Spinal cord (tissue), 10 donors: ENCODE measurements around the gene RTP1. TPM values are rescaled to one million over a fixed set of nuclear protein-coding genes. Genes with fewer than 3 reads are reported as not detected.
A peak's percentile ranks its signal among the peaks of the same experiment; 100 is the strongest.

Source experiments
- DNase-seq, 6 donors: peaks; one replicate each; pipeline versions ENCODE4 v3.0.0 to v3.0.0-alpha.2; 2013 to 2015; ENCODE audit warnings: low spot score in 6 of 6, low read depth in 4 of 6
- H3K27ac ChIP-seq: one replicate; pipeline ENCODE4 v1.5.1; 2013; ENCODE audit warnings: low read depth, low read length, control low read depth
- H3K27me3 ChIP-seq: one replicate; pipeline ENCODE4 v1.6.1; 2013; ENCODE audit warnings: low read length; ENCODE audit not compliant: control insufficient read depth, insufficient read depth
- H3K36me3 ChIP-seq: one replicate; pipeline ENCODE4 v1.6.1; 2013; ENCODE audit warnings: low read length; ENCODE audit not compliant: control insufficient read depth, insufficient read depth
- H3K4me1 ChIP-seq: one replicate; pipeline ENCODE4 v1.6.1; 2013; ENCODE audit warnings: low read length; ENCODE audit not compliant: control insufficient read depth, insufficient read depth
- H3K4me3 ChIP-seq: one replicate; pipeline ENCODE4 v1.5.1; 2013; ENCODE audit warnings: low read depth, low read length, control low read depth
- H3K9me3 ChIP-seq: one replicate; pipeline ENCODE4 v1.6.1; 2013; ENCODE audit warnings: low read length; ENCODE audit not compliant: control insufficient read depth, insufficient read depth
- WGBS: methylation state at CpG from one replicate; pipeline ENCODE4 v1.1.5; 2013; ENCODE audit warnings: missing lambda C conversion rate; ENCODE audit not compliant: insufficient coverage; 5-methylcytosine and 5-hydroxymethylcytosine counted together
- polyA plus RNA-seq, 2 donors: library from polyadenylated mRNA; unstranded; fragments of 120-200 nt; gene quantifications; one replicate each; pipeline ENCODE4 v1.2.1, GENCODE V29; 2013; ENCODE audit not compliant: insufficient read length in 2 of 2
- total RNA-seq, 2 donors: library from RNA; depleted of rRNA in 1 of 2; stranded (reverse); fragments of 120-200 nt in 1 of 2; fragments of >200 nt in 1 of 2; gene quantifications; one replicate each; pipeline versions ENCODE4 v1.2.3 to v1.2.4, GENCODE V29; 2013 to 2014
- donor health status: healthy.

Gene RTP1
- total and polyA plus RNA-seq, 4 donors = 0.40 to 1.5 (median 0.87) TPM

DNA sequence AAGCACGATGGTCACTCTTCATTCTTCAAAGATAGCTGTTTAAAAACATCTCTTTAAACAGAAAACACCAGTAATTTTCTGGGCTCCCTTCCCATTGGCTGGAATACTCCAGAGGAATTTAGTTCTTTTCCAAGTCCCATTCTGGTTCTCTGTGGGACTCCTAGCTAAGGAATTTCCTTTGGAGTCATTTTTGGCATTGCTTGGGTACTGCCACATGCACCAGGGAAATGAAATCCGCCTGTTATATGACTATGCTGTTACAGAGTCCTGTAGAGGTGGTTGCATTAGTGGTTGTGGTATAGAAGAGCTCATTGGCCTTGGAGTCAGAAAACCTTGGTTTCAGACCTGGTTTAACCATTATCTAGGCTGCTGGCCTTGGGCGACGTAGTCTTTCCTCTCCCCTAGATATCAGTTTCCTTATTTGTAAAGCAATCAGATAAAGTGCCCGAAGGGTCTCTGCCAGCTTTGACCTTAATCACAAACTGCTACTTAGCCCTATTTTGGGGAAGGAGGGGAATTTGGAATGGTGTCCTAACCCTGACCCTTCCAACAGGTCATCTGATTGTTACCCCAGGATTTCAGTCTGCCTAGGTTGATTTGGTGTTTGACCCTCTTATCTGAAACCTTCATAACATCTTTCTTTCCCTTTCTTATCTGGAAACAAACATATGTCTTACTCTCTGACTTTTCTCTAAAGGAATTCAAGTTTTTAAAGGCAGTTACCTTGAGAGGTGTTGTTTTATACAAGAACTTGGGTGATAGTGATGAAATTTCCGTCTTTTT, 13.4 kb downstream of the RTP1 start:
- Histone ChIP-seq H3K27me3 (no peaks in the 10 kb centered on the region), H3K36me3 (no peaks in the 10 kb centered on the region), H3K4me3 (no peak overlapping the region), H3K27ac (no peak overlapping the region), H3K9me3 (peaks cover 3% of the 10 kb centered on the region), H3K4me1 (peaks cover 4% of the 10 kb centered on the region)
- DNase-seq = peak in 1 of 6 donors; percentile 74
- 46% methylated on average over 2 of the region's 6 CpGs for WGBS

- DNase-seq = no peak
- H3K27ac ChIP-seq = no peak overlapping the region
- H3K4me1 ChIP-seq = peaks cover 4% of the 10 kb centered on the region
- 98% methylated on average over 3 of the region's 3 CpGs for WGBS
- H3K9me3 ChIP-seq = peaks cover 3% of the 10 kb centered on the region
- no peaks in the 10 kb centered on the region for H3K27me3 ChIP-seq
- no peaks in the 10 kb centered on the region for H3K36me3 ChIP-seq
- no peak overlapping the region for H3K4me3 ChIP-seq
Measured at GRCh38 chr3:187211532-187212195, 14.4 kb downstream of the RTP1 start.

GRCh38 chr3:187212196-187212545, 14.9 kb downstream of the RTP1 start:
- DNase-seq = no peak
- Histone ChIP-seq H3K27me3 (no peaks in the 10 kb centered on the region), H3K4me1 (peaks cover 4% of the 10 kb centered on the region), H3K36me3 (no peaks in the 10 kb centered on the region), H3K27ac (no peak overlapping the region), H3K9me3 (peaks cover under 1% of the 10 kb centered on the region), H3K4me3 (no peak overlapping the region)
- 98% methylated on average over 3 of the region's 3 CpGs for WGBS

DNA sequence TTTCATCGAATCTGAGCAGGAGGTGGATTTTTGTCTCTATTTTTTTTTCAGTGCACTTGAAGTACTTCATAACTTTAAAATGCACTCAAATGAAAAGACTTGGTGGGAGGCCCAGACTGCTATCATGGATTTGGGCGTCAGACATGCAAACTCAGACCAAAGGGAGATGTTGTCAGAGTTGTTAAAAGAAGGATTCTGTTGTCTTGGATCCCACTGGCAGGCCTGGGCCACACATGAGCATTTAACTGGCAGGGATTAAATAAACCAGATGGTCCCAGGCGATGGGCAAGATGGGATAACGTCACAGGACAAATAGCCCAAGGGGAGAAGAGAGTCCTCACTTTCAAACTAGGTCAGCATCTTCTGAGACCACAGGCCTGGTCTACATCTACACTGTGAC, 15.4 kb downstream of the RTP1 start:
- H3K27me3 ChIP-seq = no peaks in the 10 kb centered on the region
- no peak overlapping the region for H3K27ac ChIP-seq
- no peaks in the 10 kb centered on the region for H3K9me3 ChIP-seq
- peak in 1 of 6 donors; percentile 55 for DNase-seq
- H3K36me3 ChIP-seq = no peaks in the 10 kb centered on the region
- H3K4me1 ChIP-seq = peaks cover 4% of the 10 kb centered on the region
- 54% methylated on average over 3 of the region's 4 CpGs for WGBS
- H3K4me3 ChIP-seq = no peak overlapping the region

DNA sequence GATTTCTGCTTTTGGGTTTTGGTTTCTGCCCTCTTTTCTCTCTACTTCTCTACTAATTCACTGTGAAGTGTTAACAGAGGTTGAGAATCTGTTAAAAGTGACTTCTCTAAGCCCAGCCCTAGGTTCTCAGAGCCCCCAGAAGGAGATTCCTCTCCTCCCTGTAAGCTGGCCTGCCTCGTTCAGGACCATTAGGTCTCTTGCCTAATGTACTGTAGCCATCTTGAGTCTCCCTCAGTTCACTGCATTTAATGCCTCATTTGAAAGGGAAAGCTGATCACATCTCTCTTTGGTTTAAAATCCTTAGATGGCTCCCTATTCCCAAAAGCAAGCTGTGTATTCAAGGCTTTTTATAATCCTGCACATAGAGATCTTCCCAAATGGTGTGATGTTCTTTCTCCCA, 16.3 kb downstream of the RTP1 start:
- H3K27ac ChIP-seq = no peak overlapping the region
- H3K4me3 ChIP-seq = no peak overlapping the region
- peaks cover under 1% of the 10 kb centered on the region for H3K4me1 ChIP-seq
- H3K9me3 ChIP-seq = no peaks in the 10 kb centered on the region
- peak in 1 of 6 donors; percentile 32 for DNase-seq
- 89% methylated on average over 1 of the region's 1 CpG for WGBS
- no peaks in the 10 kb centered on the region for H3K27me3 ChIP-seq
- no peaks in the 10 kb centered on the region for H3K36me3 ChIP-seq

DNA sequence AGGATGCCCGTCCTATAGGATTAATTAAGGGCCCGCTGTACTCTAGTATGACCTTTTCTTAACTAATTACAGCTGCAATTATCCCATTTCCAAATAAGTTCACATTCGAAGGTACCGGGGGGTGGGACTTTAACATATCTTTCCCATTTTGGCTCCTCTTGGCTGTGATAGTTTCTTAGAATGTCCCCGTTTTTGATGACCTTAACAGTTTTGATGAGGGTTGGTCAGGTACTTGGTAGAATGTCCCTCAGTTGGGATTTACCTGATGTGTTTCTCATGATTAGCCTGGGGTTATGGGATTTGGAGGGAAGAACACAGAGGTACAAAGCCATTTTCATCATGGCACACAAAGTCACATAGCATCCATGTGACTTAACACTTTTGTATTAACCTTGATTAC, 18.2 kb downstream of the RTP1 start:
- H3K4me1 ChIP-seq = no peaks in the 10 kb centered on the region
- no peak overlapping the region for H3K4me3 ChIP-seq
- no peak overlapping the region for H3K27ac ChIP-seq
- H3K36me3 ChIP-seq = no peaks in the 10 kb centered on the region
- H3K9me3 ChIP-seq = no peaks in the 10 kb centered on the region
- DNase-seq = no peak
- H3K27me3 ChIP-seq = no peaks in the 10 kb centered on the region
- WGBS = 89% methylated on average over 5 of the region's 5 CpGs

DNA sequence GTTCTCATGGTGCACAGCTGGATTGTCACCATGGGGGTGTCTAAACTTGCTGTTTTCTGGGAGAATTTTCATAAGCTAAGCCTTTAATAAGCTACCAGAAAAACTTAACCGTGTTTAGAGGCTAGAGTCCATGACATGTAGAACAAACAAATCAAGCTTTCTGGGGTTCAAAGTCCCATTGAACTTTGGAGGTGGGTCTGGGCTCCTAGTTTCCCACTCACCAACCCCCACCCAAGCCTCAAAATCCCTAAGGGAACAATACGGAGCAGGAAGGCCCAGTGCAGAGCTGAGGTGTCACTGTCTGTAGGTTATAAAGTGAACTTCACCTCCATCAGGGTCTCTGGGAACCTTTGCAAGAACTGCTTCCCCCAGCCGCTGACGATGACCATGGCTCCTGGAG, 25.5 kb downstream of the RTP1 start:
- H3K4me3 ChIP-seq = no peak overlapping the region
- H3K9me3 ChIP-seq = no peaks in the 10 kb centered on the region
- H3K27me3 ChIP-seq = no peaks in the 10 kb centered on the region
- no peaks in the 10 kb centered on the region for H3K4me1 ChIP-seq
- no peak overlapping the region for H3K27ac ChIP-seq
- no peaks in the 10 kb centered on the region for H3K36me3 ChIP-seq
- no peak for DNase-seq
- 75% methylated on average over 2 of the region's 4 CpGs for WGBS

- 74% methylated on average over 3 of the region's 3 CpGs for WGBS
- Histone ChIP-seq H3K36me3 (no peaks in the 10 kb centered on the region), H3K9me3 (no peaks in the 10 kb centered on the region), H3K27me3 (no peaks in the 10 kb centered on the region), H3K4me1 (no peaks in the 10 kb centered on the region), H3K27ac (no peak overlapping the region), H3K4me3 (no peak overlapping the region)
- peak in 1 of 6 donors; percentile 7 for DNase-seq
Measured at GRCh38 chr3:187223799-187224198, 26.5 kb downstream of the RTP1 start.

DNA sequence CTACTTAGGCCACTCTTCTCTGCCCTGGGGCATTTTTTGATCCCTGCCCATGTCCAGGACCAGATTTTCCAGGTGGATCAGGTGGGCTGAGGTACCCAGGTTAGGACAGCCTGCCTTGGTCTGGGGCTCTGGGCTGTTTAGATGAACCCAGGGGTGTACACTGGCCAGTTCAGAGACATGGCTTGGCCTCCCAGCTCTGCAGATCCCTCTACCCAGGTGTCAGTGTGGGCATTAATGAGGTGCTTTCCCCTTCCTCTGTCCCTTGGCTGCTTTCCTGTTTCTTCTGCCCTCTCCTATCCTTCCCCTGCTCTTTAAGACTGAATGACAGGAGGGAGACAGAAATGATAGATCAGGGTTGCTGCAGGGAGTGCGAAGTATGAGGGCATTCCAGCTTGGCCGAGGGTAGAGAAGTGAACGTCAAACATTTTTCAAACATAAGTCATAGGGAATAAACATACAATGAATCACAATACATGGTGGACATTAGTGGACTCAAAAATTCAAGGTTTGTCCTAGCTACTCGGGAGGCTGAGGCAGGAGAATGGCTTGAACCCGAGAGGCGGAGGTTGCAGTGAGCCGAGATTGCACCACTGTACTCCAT, 30.5 kb downstream of the RTP1 start:
- H3K9me3 ChIP-seq = no peaks in the 10 kb centered on the region
- no peaks in the 10 kb centered on the region for H3K4me1 ChIP-seq
- no peak for DNase-seq
- no peak overlapping the region for H3K27ac ChIP-seq
- H3K36me3 ChIP-seq = no peaks in the 10 kb centered on the region
- no peak overlapping the region for H3K4me3 ChIP-seq
- H3K27me3 ChIP-seq = no peaks in the 10 kb centered on the region
- 80% methylated on average over 1 of the region's 7 CpGs for WGBS
